PFSK-1 (cell line): ENCODE results near the gene KRTAP10-11.

ENCODE experiments used
- POLR2AphosphoS5 ChIP-seq: IDR thresholded peaks from 2 replicates; pipeline ENCODE4 v1.6.1; 2012; ENCODE audit warnings: low read depth, mild to moderate bottlenecking, control low read depth, low read length, moderate library complexity
- TAF1 ChIP-seq: IDR thresholded peaks from 2 replicates; pipeline ENCODE4 v1.6.1; 2012; ENCODE audit warnings: low read length, control low read depth, borderline replicate concordance; ENCODE audit not compliant: insufficient read depth
- TF ChIP-seq, protein P1 (sequence below), 2 experiments: IDR thresholded peaks; 2 replicates each; pipeline versions ENCODE4 v1.6.1 to v1.8.0; 2011 to 2012; ENCODE audit warnings: low read depth in 2 of 2, low read length in 2 of 2, control low read depth in 1 of 2, inconsistent platforms in 1 of 2, mild to moderate bottlenecking in 1 of 2, moderate library complexity in 1 of 2; ENCODE audit not compliant: insufficient read depth in 1 of 2

DNA sequence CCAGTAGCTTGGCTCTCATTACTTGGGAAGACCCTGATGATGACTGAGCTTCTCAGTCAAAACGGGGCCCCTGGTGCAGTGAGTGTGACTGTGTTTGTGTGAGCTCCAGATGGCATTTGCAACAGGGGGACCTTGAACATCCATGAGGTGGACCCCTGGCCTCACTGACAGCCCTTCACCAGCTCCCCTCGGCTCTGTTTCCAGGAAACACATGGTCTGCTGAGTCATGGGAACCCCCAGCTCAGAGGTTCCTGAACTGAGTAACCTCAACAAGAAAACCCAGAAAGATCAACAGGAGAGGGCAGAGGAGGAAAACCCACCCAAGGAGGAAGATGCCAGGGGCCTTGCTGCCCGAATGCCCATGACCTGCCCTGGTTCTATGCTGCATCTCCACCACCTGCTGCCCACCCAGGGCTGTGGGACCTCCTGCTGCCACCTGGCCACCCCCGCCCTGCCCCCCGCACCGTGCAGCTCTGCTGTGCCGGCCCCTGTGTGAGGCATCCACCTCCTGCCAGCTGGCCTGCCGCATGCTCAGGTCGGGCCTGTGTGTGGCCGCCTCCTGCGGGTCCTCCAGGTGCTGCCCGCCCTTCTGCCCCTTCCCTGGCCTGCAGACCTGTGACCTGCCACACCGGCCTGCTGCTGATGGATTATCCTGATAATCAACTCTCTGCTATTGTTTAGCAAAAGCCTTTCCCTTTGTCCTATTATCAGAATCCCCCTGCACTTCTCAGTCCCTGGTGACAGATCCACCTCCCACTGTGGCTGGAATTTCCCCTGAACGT is 40.0 kb downstream of the KRTAP10-11 start:
- TF ChIP-seq POLR2AphosphoS5 (no peak), TAF1 (no peak)
- TF ChIP-seq, protein P1, sequence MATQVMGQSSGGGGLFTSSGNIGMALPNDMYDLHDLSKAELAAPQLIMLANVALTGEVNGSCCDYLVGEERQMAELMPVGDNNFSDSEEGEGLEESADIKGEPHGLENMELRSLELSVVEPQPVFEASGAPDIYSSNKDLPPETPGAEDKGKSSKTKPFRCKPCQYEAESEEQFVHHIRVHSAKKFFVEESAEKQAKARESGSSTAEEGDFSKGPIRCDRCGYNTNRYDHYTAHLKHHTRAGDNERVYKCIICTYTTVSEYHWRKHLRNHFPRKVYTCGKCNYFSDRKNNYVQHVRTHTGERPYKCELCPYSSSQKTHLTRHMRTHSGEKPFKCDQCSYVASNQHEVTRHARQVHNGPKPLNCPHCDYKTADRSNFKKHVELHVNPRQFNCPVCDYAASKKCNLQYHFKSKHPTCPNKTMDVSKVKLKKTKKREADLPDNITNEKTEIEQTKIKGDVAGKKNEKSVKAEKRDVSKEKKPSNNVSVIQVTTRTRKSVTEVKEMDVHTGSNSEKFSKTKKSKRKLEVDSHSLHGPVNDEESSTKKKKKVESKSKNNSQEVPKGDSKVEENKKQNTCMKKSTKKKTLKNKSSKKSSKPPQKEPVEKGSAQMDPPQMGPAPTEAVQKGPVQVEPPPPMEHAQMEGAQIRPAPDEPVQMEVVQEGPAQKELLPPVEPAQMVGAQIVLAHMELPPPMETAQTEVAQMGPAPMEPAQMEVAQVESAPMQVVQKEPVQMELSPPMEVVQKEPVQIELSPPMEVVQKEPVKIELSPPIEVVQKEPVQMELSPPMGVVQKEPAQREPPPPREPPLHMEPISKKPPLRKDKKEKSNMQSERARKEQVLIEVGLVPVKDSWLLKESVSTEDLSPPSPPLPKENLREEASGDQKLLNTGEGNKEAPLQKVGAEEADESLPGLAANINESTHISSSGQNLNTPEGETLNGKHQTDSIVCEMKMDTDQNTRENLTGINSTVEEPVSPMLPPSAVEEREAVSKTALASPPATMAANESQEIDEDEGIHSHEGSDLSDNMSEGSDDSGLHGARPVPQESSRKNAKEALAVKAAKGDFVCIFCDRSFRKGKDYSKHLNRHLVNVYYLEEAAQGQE (IDR thresholded peaks at IDR 0.05; ENCODE audit: insufficient read depth in 1 of 2, low read depth in 2 of 2, low read length in 2 of 2), result no peak
